ENCODE measurements around the gene PAEP.

Gene PAEP

GRCh38 chr9:135550344-135550918, 11.1 kb upstream of the PAEP start:
- H3K4me3 ChIP-seq (replicated peaks; ENCODE audit: low read depth, low read length), result no peak overlapping the region
- TF ChIP-seq CTCF (IDR thresholded peaks at IDR 0.05; ENCODE audit: low read depth, low read length, missing control alignments), result no peak

GRCh38 chr9:135551031-135551430, 10.5 kb upstream of the PAEP start:
- no peak for DNase-seq (ENCODE audit: extremely low read depth, low read depth)
- no peak overlapping the region for H3K4me3 ChIP-seq (replicated peaks; ENCODE audit: low read depth, low read length)
- TF ChIP-seq CTCF (IDR thresholded peaks at IDR 0.05; ENCODE audit: low read depth, low read length, missing control alignments), result no peak

More at GRCh38 chr9:135550344-135550918, 11.1 kb upstream of the PAEP start:
- DNase-seq (ENCODE audit: extremely low read depth, low read depth), result no peak

DNA sequence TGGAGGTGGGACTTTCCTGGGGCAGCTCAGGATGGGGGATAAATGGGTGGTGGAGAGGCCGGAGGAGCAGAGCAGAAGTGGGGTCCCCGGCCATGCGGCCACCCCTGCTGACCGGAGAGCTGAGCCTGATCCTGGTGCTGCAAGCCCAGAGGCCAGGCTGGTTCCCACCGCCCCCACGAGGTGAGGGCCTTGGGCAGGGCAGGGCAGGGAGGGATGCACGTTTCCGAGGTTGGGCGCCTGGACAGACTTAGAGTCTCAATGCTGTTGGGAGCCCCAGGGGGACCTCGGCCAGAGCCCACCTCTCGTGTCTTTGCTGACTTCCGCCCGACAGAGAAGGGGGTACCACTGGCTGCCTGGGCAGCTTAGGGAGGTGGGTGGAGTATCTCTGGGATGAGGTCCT, 10.1 kb upstream of the PAEP start:
- no peak for DNase-seq (ENCODE audit: extremely low read depth, low read depth)
- no peak for TF ChIP-seq CTCF (IDR thresholded peaks at IDR 0.05; ENCODE audit: low read depth, low read length, missing control alignments)
- H3K4me3 ChIP-seq (replicated peaks; ENCODE audit: low read depth, low read length), result no peak overlapping the region

- TF ChIP-seq CTCF (IDR thresholded peaks at IDR 0.05; ENCODE audit: low read depth, low read length, missing control alignments), result no peak
- DNase-seq (ENCODE audit: extremely low read depth, low read depth), result no peak
- H3K4me3 ChIP-seq (replicated peaks; ENCODE audit: low read depth, low read length), result no peak overlapping the region
Observed at GRCh38 chr9:135552021-135552697, 9.4 kb upstream of the PAEP start.

DNA sequence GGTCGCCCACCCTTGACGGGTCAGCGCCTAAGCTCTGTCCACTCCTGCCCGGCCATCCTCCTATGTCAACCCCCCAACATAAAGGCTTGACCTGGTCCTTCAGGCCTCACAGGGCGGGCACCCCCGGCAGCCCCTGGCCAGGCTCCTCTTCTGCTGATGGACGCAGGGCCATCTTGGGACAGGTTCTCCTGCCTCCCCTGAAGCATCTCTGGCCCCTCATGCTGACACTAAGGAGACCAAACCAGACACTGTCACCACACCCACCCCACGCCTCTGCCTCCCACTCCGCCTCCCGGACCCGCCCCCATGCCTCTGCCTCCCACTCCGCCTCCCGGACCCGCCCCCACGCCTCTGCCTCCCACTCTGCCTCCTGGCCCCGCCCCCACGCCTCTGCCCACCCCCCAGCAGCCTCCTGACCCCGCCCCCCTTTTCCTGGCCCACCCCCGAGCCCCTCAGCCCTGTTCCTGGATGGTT, 8.8 kb upstream of the PAEP start:
- no peak for TF ChIP-seq CTCF (IDR thresholded peaks at IDR 0.05; ENCODE audit: low read depth, low read length, missing control alignments)
- H3K4me3 ChIP-seq (replicated peaks; ENCODE audit: low read depth, low read length), result no peak overlapping the region
- DNase-seq (ENCODE audit: extremely low read depth, low read depth), result no peak

GRCh38 chr9:135554718-135555117, 6.8 kb upstream of the PAEP start:
- no peak for TF ChIP-seq CTCF (IDR thresholded peaks at IDR 0.05; ENCODE audit: low read depth, low read length, missing control alignments)
- no peak for DNase-seq (ENCODE audit: extremely low read depth, low read depth)

More at GRCh38 chr9:135554718-135555117, 6.8 kb upstream of the PAEP start:
- H3K4me3 ChIP-seq (replicated peaks; ENCODE audit: low read depth, low read length), result no peak overlapping the region

Measured in HFF-Myc (cell line).